ENCODE data around the gene RABGAP1L.

The RABGAP1L gene

GRCh38 chr1:174976436-174977108 is 817.3 kb downstream of the RABGAP1L start:
- peak; percentile 83 to 85 for ATAC-seq

- peak in 1 of 2 donors; percentile 17 for ATAC-seq
Observed at GRCh38 chr1:174982971-174983689, 823.8 kb downstream of the RABGAP1L start.

- no peak for ATAC-seq
Observed at GRCh38 chr1:174984952-174985351, 825.6 kb downstream of the RABGAP1L start.

GRCh38 chr1:174988539-174988938 is 829.2 kb downstream of the RABGAP1L start:
- ATAC-seq, result no peak

GRCh38 chr1:174988986-174989385 is 829.7 kb downstream of the RABGAP1L start:
- ATAC-seq, result no peak

- ATAC-seq, result no peak
Observed at GRCh38 chr1:174989536-174990220, 830.4 kb downstream of the RABGAP1L start.

GRCh38 chr1:174990382-174990999 is 831.2 kb downstream of the RABGAP1L start:
- peak in 1 of 2 donors; percentile 13 for ATAC-seq

- ATAC-seq, result no peak
Observed at GRCh38 chr1:174991473-174991872, 832.2 kb downstream of the RABGAP1L start.

- no peak for ATAC-seq
Observed at GRCh38 chr1:174995121-174995520, 835.8 kb downstream of the RABGAP1L start.

GRCh38 chr1:174995916-174996315 is 836.6 kb downstream of the RABGAP1L start:
- ATAC-seq, result no peak

GRCh38 chr1:174996476-174996875 is 837.2 kb downstream of the RABGAP1L start:
- no peak for ATAC-seq

- no peak for ATAC-seq
Observed at GRCh38 chr1:174997041-174997440, 837.7 kb downstream of the RABGAP1L start.

GRCh38 chr1:174998569-174999215 is 839.4 kb downstream of the RABGAP1L start:
- no peak for ATAC-seq

GRCh38 chr1:174999216-174999935 is 840.1 kb downstream of the RABGAP1L start:
- ATAC-seq, result peak; percentile 85 to 86

GRCh38 chr1:174999936-175000696 is 840.8 kb downstream of the RABGAP1L start, which contains the start of gene CACYBP:
Gene CACYBP (plus strand): TSS chr1:174999947. CDS start chr1:175000181, 234 bp downstream.
- ATAC-seq, result peak in 1 of 2 donors; percentile 1

- ATAC-seq, result no peak
Observed at GRCh38 chr1:175000697-175001187, 841.4 kb downstream of the RABGAP1L start.

- no peak for ATAC-seq
Observed at GRCh38 chr1:175002910-175003517, 843.7 kb downstream of the RABGAP1L start.

- no peak for ATAC-seq
Observed at GRCh38 chr1:175003521-175003920, 844.2 kb downstream of the RABGAP1L start.

- ATAC-seq, result peak; percentile 41 to 58
Observed at GRCh38 chr1:175005085-175005783, 845.9 kb downstream of the RABGAP1L start.

GRCh38 chr1:175009532-175009931 is 850.2 kb downstream of the RABGAP1L start:
- ATAC-seq, result no peak
